Natural killer cell (primary cell): ENCODE data around the gene CEACAM5. TPM values are rescaled to one million over a fixed set of nuclear protein-coding genes. Genes with fewer than 3 reads are reported as not detected.
"Not testable (repeated sequence)": the region's sequence is repeated elsewhere in the genome, so short reads cannot be mapped to it uniquely, and the experiment has no call there.

Source experiments
- ATAC-seq, 3 donors: fragments of 150-1000 bp in 2 of 3; fragments of 200-7000 bp in 1 of 3; cut with Tn5 transposase; 1 replicate in 1 of 3; 2 replicates in 2 of 3; pipeline ENCODE4 v1.10.0; 2021; ENCODE audit warnings: mild to moderate bottlenecking in 2 of 3, moderate library complexity in 2 of 3
- DNase-seq, 2 donors: peaks; one replicate each; pipeline versions ENCODE4 v3.0.0 to v3.0.0-alpha.2; 2013 to 2021; ENCODE audit warnings: mixed read lengths in 1 of 2
- H3K27ac ChIP-seq: one replicate; pipeline ENCODE4 v1.5.1; 2013; ENCODE audit warnings: mild to moderate bottlenecking, low read length
- H3K27me3 ChIP-seq: one replicate; pipeline ENCODE4 v1.6.1; 2013; ENCODE audit warnings: low read length; ENCODE audit not compliant: control insufficient read depth, insufficient read depth
- H3K36me3 ChIP-seq: one replicate; pipeline ENCODE4 v1.6.1; 2013; ENCODE audit warnings: low read length; ENCODE audit not compliant: control insufficient read depth, insufficient read depth
- H3K4me1 ChIP-seq: one replicate; pipeline ENCODE4 v1.6.1; 2013; ENCODE audit warnings: low read length; ENCODE audit not compliant: control insufficient read depth, insufficient read depth
- H3K4me3 ChIP-seq: one replicate; pipeline ENCODE4 v1.5.1; 2013; ENCODE audit warnings: low read length
- H3K9me3 ChIP-seq: one replicate; pipeline ENCODE4 v1.6.1; 2013; ENCODE audit warnings: low read length; ENCODE audit not compliant: control insufficient read depth, insufficient read depth
- H3K27ac Mint-ChIP-seq, 2 donors: one replicate each; pipeline ENCODE4 v1.8.0; 2022; ENCODE audit warnings: mild to moderate bottlenecking in 2 of 2, mixed read lengths in 2 of 2, moderate library complexity in 1 of 2
- H3K27me3 Mint-ChIP-seq, 2 donors: one replicate each; pipeline ENCODE4 v1.8.0; 2022; ENCODE audit warnings: low read depth in 2 of 2, mixed read lengths in 2 of 2
- H3K36me3 Mint-ChIP-seq: one replicate; pipeline ENCODE4 v1.8.0; 2022; ENCODE audit warnings: mixed read lengths
- H3K4me1 Mint-ChIP-seq, 2 donors: one replicate each; pipeline ENCODE4 v1.8.0; 2022; ENCODE audit warnings: mixed read lengths in 2 of 2
- H3K4me3 Mint-ChIP-seq: one replicate; pipeline ENCODE4 v1.8.0; 2022; ENCODE audit warnings: mild to moderate bottlenecking, moderate library complexity, mixed read lengths
- H3K9me3 Mint-ChIP-seq, 2 donors: one replicate each; pipeline ENCODE4 v1.8.0; 2022; ENCODE audit warnings: mixed read lengths in 2 of 2
- WGBS: methylation state at CpG from one replicate; pipeline ENCODE4 v1.1.7; 2013; ENCODE audit warnings: missing lambda C conversion rate; ENCODE audit not compliant: insufficient coverage; 5-methylcytosine and 5-hydroxymethylcytosine counted together
- intact Hi-C: fragments of 100-400 bp; cut with micrococcal nuclease; formaldehyde crosslinking; loops from one replicate; pipeline ENCODE4 v1.14.2; 2022
- total RNA-seq, 4 donors: library from RNA; stranded (reverse); fragments of 120-200 nt in 1 of 4; gene quantifications; one replicate each; pipeline versions ENCODE4 v1.2.3 to v1.2.4, GENCODE V29; 2013 to 2022
- TF ChIP-seq, protein P1 (sequence below): fragments of 200-600 bp; IDR thresholded peaks from one replicate; pipeline ENCODE4 v1.8.0; 2022; ENCODE audit warnings: antibody characterized with exemption

CEACAM5 gene
- total RNA-seq, 3 donors from 2014 or later (not counting 1 experiment from before 2014, with no cell fraction given): not detected

GRCh38 chr19:41707502-41707812 is 969 bp upstream of the CEACAM5 start:
- DNase-seq: no peak

GRCh38 chr19:41707871-41708371 is 505 bp upstream of the CEACAM5 start:
- TF ChIP-seq, protein P1, sequence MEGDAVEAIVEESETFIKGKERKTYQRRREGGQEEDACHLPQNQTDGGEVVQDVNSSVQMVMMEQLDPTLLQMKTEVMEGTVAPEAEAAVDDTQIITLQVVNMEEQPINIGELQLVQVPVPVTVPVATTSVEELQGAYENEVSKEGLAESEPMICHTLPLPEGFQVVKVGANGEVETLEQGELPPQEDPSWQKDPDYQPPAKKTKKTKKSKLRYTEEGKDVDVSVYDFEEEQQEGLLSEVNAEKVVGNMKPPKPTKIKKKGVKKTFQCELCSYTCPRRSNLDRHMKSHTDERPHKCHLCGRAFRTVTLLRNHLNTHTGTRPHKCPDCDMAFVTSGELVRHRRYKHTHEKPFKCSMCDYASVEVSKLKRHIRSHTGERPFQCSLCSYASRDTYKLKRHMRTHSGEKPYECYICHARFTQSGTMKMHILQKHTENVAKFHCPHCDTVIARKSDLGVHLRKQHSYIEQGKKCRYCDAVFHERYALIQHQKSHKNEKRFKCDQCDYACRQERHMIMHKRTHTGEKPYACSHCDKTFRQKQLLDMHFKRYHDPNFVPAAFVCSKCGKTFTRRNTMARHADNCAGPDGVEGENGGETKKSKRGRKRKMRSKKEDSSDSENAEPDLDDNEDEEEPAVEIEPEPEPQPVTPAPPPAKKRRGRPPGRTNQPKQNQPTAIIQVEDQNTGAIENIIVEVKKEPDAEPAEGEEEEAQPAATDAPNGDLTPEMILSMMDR: no peak
- Mint-ChIP-seq H3K27me3 (peaks cover 0 to 26% of the 10 kb centered on the region in 2 donors), H3K27ac (no peak overlapping the region), H3K4me1 (peaks cover 0 to 7% of the 10 kb centered on the region in 2 donors), H3K36me3 (no peaks in the 10 kb centered on the region), H3K9me3 (no peaks in the 10 kb centered on the region), H3K4me3 (no peak overlapping the region)
- no peaks in the 10 kb centered on the region for H3K9me3 ChIP-seq
- peaks cover 2% of the 10 kb centered on the region for H3K4me1 ChIP-seq
- no peak overlapping the region for H3K27ac ChIP-seq
- H3K4me3 ChIP-seq: no peak overlapping the region
- intact Hi-C loops: no loop called here
- 81% methylated on average over 5 of the region's 5 CpGs for WGBS
- H3K36me3 ChIP-seq: no peaks in the 10 kb centered on the region
- ATAC-seq (no peak), DNase-seq (no peak)
- H3K27me3 ChIP-seq: peaks cover 4% of the 10 kb centered on the region

More at GRCh38 chr19:41707502-41707812, 969 bp upstream of the CEACAM5 start:
- WGBS: 72% methylated on average over 5 of the region's 5 CpGs
- Mint-ChIP-seq H3K9me3 (no peaks in the 10 kb centered on the region), H3K27ac (no peak overlapping the region), H3K4me3 (no peak overlapping the region), H3K27me3 (peaks cover 0 to 24% of the 10 kb centered on the region in 2 donors), H3K4me1 (peaks cover 0 to 7% of the 10 kb centered on the region in 2 donors), H3K36me3 (no peaks in the 10 kb centered on the region)
- TF ChIP-seq, protein P1: no peak
- Histone ChIP-seq H3K36me3 (no peaks in the 10 kb centered on the region), H3K4me3 (no peak overlapping the region), H3K27ac (no peak overlapping the region), H3K9me3 (no peaks in the 10 kb centered on the region), H3K4me1 (peaks cover 2% of the 10 kb centered on the region), H3K27me3 (peaks cover 4% of the 10 kb centered on the region)
- ATAC-seq: no peak
- intact Hi-C loops: no loop called here

DNA sequence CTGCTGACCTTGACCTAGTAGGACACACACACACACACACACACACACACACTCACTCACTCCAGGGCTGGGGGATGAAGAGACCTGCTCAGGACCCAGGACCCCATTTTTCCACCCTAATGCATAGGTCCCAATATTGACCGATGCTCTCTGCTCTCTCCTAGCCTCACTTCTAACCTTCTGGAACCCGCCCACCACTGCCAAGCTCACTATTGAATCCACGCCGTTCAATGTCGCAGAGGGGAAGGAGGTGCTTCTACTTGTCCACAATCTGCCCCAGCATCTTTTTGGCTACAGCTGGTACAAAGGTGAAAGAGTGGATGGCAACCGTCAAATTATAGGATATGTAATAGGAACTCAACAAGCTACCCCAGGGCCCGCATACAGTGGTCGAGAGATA is 1.1 kb downstream of the CEACAM5 start:
- H3K9me3 ChIP-seq, H3K27ac Mint-ChIP-seq, H3K27me3 ChIP-seq, H3K4me3 ChIP-seq, H3K36me3 ChIP-seq, DNase-seq, ATAC-seq, H3K4me1 ChIP-seq, H3K36me3 Mint-ChIP-seq, H3K4me1 Mint-ChIP-seq, H3K9me3 Mint-ChIP-seq, intact Hi-C loops, H3K4me3 Mint-ChIP-seq, H3K27ac ChIP-seq: not testable (repeated sequence)
- 87% methylated on average over 8 of the region's 8 CpGs for WGBS
- peaks cover 0 to 28% of the 10 kb centered on the region in 2 donors for H3K27me3 Mint-ChIP-seq

DNA sequence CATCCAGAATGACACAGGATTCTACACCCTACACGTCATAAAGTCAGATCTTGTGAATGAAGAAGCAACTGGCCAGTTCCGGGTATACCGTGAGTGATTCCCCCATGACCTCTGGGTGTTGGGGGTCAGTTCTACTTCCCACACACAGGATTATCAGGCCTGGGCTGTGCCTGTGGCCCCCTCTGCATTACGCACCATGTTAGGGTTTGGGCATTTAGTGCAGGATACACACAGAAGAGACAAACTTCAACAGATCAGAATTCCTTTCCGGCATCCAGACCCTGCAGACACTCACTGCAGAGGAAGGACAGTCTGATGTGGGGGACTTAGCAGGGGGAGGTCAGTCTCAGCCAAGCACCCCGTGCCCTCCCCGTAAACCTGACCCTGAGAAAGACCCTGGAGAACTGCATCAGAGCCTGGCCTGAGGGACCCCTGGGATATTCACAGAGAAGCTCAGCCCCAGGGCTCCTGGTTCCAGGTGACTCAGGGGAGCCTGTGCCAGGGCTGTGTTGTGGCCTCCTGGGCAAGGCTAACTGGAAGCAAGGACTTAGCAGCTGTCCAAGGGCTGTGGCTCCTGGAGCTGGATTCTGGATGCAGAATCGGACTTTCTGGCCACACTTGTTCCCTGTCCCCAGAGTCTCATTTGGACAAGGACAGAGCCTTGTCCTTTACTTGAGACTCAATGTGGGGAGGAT is 1.7 kb downstream of the CEACAM5 start:
- Histone ChIP-seq H3K4me3 (no peak overlapping the region), H3K27me3 (peaks cover 4% of the 10 kb centered on the region), H3K9me3 (no peaks in the 10 kb centered on the region), H3K36me3 (no peaks in the 10 kb centered on the region), H3K27ac (no peak overlapping the region), H3K4me1 (peaks cover 2% of the 10 kb centered on the region)
- TF ChIP-seq, protein P1: no peak
- DNase-seq: no peak
- 86% methylated on average over 8 of the region's 8 CpGs for WGBS
- intact Hi-C loops: no loop called here
- Mint-ChIP-seq H3K27me3 (peaks cover 0 to 28% of the 10 kb centered on the region in 2 donors), H3K4me3 (no peak overlapping the region), H3K4me1 (peaks cover 0 to 7% of the 10 kb centered on the region in 2 donors), H3K27ac (no peak overlapping the region), H3K36me3 (no peaks in the 10 kb centered on the region), H3K9me3 (no peaks in the 10 kb centered on the region)
- ATAC-seq: no peak
